Measurements from ENCODE around the gene SNX3.

GRCh38 chr6:108277831-108278230 is 17.0 kb upstream of the SNX3 start:
- TF ChIP-seq CTCF (IDR thresholded peaks at IDR 0.05; ENCODE audit: low read depth, low read length) = no peak
- no peak for TF ChIP-seq EZH2phosphoT487 (IDR thresholded peaks at IDR 0.05; ENCODE audit: low read depth)
